Left hindlimb (tissue), 1 donor: ENCODE measurements around the gene ATXN2.
"Not testable (repeated sequence)": the region's sequence is repeated elsewhere in the genome, so short reads cannot be mapped to it uniquely, and the experiment has no call there.

Source experiments
- DNase-seq: peaks from one replicate; pipeline ENCODE4 v3.0.0-alpha.2; 2018

The ATXN2 gene

DNA sequence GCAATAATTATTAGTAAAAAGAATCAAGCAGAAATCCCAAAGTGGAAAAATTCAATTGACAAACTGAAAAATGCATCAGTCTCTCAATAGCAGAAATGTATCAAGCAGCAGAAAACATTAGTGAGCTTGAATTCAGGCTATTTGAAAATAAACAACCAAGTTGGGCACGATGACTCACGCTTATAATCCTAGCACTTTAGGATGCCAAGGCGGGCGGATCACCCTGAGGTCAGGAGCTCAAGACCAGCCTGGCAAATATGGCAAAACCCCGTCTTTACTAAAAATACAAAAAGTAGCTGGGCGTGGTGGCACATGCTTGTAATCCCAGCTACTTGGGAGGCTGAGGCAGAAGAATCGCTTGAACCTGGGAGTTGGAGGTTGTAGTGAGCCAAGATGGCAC lies 106.1 kb downstream of the ATXN2 start:
- DNase-seq, result not testable (repeated sequence)

DNA sequence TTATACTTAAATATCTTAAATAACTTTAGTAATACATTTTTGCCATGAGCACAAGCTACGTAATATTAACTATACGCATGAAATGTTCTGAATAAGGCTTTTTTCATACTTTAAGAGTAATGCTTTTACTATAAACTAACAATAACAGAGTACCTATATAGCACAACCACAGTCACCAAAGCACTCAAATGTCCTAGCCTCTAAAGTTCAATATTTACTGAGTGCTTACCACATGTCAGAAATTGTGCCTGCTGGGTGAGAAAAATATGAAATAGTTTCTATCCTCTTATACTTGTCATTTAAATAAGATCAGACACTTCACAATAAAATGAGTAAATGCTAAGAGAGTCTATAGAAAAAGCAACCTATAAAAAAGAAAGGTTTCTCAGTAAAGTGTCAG lies 110.3 kb downstream of the ATXN2 start:
- no peak for DNase-seq

GRCh38 chr12:111488271-111488670 lies 110.8 kb downstream of the ATXN2 start:
- no peak for DNase-seq

DNA sequence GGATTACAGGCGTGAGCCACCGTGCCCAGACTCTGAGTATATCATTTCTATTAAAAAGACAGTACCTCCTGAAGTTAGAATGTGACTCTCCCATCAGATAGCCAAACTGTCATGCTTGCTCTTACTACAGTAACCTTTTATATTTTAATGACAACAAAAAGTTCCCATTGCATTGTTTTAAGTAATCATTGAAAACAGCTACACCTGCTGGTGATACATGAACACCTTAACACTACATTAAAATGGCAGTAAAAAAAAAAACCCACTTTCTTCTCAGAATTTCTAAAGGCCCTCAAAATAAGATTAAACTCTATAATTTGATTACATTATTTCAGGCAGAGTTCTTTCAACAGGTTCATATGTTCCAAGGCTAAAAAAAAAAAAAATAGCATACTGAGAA lies 116.7 kb downstream of the ATXN2 start:
- no peak for DNase-seq

DNA sequence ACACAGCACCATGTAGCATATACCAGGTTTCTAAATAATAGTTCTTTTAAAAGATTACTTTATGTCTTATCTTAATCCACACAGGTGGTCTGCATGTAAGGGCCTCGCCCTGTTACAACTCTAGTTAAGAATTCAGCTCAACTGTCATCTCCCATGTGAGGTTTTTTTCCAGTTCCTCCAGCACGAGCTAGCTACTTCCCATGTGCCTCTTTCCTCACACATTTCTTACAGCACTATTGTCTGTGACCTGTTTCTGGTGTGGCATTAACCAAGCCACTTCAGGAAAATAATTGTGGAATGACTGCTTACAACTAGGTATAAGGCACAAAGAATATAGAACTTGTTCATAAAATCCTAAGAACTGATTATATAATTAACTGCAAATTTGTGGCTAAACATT lies 127.9 kb downstream of the ATXN2 start:
- DNase-seq, result no peak

DNA sequence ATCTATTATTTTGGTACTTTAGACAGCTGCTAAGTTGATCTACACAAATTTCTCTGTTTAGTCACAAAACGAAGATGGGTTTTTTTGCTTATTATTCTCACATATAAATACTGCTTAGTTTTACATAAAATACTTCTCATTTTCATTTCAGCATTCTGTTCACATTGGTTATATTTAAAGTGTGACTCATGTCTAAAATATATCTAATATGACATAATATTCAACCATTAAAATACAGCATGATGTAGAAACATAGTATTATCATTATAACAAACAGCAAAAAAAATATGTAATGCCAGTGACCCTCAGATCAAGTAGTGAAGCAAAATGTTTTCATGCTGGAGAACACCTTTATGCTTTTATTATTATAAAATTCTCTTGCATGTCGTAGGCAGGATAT lies 129.7 kb downstream of the ATXN2 start:
- no peak for DNase-seq

- DNase-seq, result no peak
Measured at GRCh38 chr12:111467857-111468241, 131.3 kb downstream of the ATXN2 start.

GRCh38 chr12:111467092-111467856 lies 131.8 kb downstream of the ATXN2 start:
- no peak for DNase-seq

GRCh38 chr12:111462210-111462769 lies 136.8 kb downstream of the ATXN2 start:
- DNase-seq, result no peak

DNA sequence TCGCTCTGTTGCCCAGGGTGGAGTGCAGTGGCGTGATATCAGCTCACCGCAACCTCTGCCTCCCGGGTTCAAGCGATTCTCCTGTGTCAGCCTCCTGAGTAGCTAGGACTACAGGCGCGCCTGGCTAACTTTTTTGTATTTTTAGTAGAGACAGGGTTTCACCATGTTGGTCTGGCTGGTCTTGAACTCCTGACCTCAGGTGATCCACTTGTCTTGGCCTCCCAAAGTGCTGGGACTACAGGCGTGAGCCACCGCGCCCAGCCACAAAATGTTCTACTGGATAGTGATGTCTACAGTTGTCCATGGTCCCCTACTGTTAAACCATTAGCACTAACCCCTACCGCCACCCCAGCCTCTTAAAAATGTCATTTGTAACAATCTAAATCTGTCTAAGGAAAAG lies 139.0 kb downstream of the ATXN2 start:
- DNase-seq, result not testable (repeated sequence)

DNA sequence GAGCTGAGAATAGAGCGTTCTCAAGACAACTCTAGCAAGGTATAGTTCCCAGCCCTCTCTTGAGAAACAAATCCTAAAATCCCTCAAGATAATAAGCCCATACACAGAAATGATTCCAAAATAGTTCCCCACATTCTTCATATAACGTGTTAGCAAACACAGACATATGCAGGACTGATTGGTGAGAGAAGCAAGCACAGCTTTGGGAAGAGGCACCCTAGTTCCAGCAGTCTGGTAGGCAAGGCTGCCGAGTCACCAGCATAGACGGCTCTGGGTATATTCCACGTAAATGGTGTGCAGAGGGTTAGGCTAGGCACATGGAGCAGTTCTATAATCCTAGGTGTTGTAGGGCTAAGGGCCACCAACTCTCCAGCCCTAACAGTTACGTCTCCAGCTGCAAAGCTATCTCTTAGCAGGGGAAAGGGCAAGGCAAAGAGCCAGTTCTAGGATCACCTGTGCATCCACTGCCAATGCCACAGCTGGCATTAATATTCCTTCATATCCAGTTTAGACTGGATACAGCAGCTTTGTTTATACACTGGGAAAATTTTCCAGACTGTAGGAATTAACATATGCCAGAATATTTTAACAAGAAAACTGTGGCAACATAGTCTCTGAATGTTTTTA lies 140.5 kb downstream of the ATXN2 start:
- no peak for DNase-seq

GRCh38 chr12:111457577-111457976 lies 141.5 kb downstream of the ATXN2 start:
- no peak for DNase-seq

DNA sequence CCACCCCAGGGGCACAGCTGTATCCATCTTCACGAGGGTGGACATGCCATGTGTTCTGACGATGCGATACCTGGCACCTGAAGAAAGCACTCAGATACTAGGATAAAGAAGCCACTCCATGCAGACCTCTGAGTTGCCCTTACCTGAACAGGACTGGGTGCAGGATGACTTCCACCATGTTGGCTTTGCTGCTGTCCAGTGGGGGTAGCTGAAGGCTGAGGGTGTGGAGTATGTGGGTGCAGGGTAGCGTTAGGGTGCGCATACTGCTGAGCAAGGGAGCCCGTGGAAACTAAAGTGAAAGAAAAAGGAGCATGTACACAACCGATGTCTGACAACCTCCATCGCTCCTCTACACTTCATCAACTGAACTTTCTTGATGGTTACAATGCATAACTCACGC lies 142.0 kb downstream of the ATXN2 start:
- no peak for DNase-seq

- DNase-seq, result no peak
Measured at GRCh38 chr12:111455448-111456320, 143.4 kb downstream of the ATXN2 start.

DNA sequence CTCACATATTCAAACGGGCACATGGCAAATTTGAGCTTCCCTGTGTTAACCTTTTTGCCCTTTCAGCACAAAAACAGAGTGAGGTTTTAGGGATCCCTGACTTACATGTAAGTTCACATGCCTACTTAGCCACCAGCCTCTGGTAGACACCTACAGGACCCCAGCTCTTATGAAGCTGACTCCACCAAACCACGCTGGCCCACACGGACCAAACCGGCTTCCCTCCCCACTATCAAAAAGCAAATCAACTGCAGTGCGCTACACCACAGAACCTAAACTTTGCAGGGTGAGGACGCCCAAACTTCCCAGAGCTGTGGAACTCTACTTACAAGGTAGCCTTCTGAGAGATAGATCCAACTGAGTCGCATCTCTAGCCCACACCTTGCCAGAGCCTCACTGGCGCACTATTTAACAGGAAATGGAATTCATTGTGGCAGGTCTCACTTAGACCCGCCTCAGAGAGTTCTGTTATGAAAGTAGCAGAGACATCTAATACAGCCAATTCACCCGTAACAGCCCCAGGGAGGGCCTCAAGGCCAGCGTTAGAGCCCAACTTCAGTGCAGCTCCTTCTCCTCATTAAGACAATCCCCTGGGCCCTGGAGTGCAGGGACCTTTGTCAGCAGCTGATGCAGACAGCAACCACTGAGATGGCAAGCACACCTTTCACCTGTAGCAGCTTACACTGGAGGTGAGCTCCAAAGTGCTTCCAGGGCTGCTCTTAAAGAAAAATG lies 144.2 kb downstream of the ATXN2 start:
- no peak for DNase-seq

- no peak for DNase-seq
Measured at GRCh38 chr12:111454311-111454710, 144.8 kb downstream of the ATXN2 start.

DNA sequence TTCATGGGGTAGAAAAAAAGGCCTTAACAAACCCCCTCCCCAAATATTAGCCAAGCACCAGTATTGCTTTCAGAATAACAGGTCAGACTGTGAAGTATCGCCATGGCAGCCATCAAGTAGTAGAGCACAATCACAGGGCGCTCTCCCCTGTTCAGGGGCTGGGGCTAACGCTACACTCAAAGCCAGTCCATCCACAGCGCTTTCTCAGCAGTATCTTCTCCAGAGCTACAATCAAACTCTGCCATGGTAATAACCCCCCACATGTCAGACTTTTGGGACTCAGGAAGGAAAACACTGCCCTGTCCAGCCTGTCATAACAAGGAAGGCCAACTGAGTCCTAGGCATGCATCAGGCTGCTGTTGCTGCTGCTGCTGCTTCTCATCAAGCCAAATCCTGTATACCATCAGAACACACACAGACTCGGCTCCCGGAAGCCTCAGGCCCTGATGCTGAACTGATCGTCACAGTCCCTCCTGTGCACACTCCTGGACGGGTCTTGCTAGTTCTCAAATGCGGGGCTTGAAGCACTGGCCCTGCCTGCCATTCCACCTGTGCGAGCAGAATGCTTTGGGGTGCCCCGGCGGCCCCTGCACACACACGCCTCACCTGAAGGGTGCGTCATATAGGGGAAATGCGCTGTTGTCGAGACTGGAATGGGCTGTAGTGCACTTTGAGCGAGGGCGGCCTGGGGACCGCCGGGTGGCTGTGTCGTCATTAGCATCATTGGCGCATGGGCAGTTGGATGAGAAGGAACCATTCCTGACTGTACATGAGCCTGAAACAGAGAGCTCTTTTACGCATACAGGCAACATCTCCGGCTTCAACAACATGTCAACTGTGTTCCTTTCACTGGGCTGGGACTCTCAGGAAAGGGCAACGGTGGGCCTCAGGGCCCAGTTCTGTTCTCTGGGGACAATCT lies 145.8 kb downstream of the ATXN2 start:
- DNase-seq, result no peak

GRCh38 chr12:111451649-111452129 lies 147.4 kb downstream of the ATXN2 start:
- DNase-seq, result no peak

DNA sequence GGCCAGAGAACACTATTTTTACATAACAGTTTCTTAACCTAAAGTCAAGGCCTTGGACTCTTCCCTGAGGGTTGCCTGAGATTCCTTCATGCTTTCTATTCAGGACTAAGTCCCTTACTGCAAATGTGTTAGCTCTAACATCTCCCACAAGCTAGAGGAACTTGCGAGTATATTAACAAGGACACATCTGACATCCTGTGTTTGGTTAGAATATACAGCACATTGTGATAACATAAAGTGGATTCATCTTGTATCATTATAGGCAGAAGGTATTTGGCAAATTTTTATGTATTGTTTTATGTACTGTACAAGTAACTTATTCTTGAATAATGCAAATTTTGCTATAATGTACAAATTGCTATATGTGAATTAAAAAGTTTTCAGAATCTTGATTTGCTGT lies 147.9 kb downstream of the ATXN2 start:
- DNase-seq, result no peak

DNA sequence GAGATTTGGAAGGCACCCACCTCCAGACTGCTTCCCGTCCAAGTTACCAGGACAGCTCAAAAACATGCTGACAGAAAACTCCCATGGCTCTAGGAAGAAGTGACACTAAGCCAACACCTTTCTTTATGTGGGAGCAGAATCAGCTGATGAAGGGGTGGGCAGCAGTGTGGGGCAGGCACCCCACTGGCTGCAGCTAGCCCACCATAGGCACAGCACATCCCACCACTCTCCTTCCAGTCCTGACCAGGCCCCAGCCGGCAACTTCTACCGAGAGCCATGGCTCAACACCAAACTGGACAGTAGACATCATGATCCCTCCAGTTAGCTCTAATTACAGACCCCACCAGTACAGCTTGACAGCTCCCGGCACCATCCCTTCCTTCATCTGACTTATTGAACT lies 148.4 kb downstream of the ATXN2 start:
- no peak for DNase-seq
